Measurements from ENCODE around the gene PRR11. TPM values are rescaled to one million over a fixed set of nuclear protein-coding genes. Genes with fewer than 3 reads are reported as not detected.

PRR11 gene
- total and polyA plus RNA-seq, 11 donors: 0.15 to 11.4 (median 1.0) TPM

- ATAC-seq: no peak
Measured at GRCh38 chr17:59234631-59235030, 79.1 kb downstream of the PRR11 start.

DNA sequence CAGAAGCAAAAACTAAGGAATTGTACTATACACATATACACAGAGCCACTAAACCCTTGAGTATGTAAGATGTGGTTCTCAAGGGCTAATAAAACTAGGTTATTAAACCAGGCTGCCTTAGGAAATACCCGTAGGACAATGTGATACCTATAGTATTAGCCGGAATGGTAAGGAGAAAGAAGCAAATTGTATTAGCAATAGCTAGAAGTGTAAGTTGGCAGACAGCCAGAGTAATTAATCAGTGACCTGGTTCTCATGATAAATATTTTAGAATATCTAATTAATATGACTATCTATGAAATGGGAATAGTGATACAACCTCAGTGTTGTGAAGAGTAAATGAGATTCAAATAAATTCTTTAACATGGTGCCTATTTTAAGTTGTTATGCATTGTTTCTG, 83.4 kb downstream of the PRR11 start:
- Histone ChIP-seq H3K27me3 (no peaks in the 10 kb centered on the region), H3K36me3 (no peaks in the 10 kb centered on the region), H3K9me3 (no peaks in the 10 kb centered on the region), H3K4me1 (no peaks in the 10 kb centered on the region), H3K27ac (no peak overlapping the region), H3K4me3 (no peak overlapping the region)
- DNase-seq: no peak
- no peak for TF ChIP-seq POLR2A (IDR thresholded peaks at IDR 0.05)
- no peak for TF ChIP-seq CTCF (IDR thresholded peaks at IDR 0.05)
- WGBS, 4 donors: 85 to 94% (median 90%) methylated on average over 2 of the region's 2 CpGs
- no peak for ATAC-seq
- intact Hi-C loops (cut with DNase I): no loop called here

More at GRCh38 chr17:59234631-59235030, 79.1 kb downstream of the PRR11 start:
- TF ChIP-seq POLR2A (IDR thresholded peaks at IDR 0.05) (no peak), CTCF (IDR thresholded peaks at IDR 0.05) (no peak)
- no peak overlapping the region for H3K27ac ChIP-seq
- no peaks in the 10 kb centered on the region for H3K27me3 ChIP-seq
- intact Hi-C loops (cut with DNase I): no loop called here
- no peaks in the 10 kb centered on the region for H3K36me3 ChIP-seq
- H3K9me3 ChIP-seq: no peaks in the 10 kb centered on the region
- DNase-seq: no peak
- H3K4me3 ChIP-seq: no peak overlapping the region
- no peaks in the 10 kb centered on the region for H3K4me1 ChIP-seq

DNA sequence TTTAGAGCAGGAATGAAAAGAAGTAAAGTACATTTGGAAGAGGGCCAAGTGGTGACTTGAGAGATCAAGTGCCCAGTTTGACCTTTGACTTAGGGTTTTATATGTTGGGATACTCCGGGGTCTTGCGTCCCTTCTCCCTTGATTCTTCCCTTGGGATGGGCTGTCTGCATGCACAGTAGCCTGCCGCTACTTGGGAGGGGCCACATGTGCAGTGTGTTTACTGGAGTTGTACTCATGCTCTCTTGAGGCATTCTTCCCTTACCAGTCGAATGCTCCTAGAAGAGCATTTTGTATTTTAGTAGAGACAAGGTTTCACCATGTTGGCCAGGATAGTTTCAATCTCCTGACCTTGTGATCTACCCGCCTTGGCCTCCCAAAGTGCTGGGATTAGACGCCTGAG, 88.5 kb downstream of the PRR11 start:
- Histone ChIP-seq H3K4me3 (no peak overlapping the region), H3K27ac (no peak overlapping the region), H3K27me3 (no peaks in the 10 kb centered on the region), H3K9me3 (no peaks in the 10 kb centered on the region), H3K4me1 (no peaks in the 10 kb centered on the region), H3K36me3 (peaks cover 0 to 9% (median 0%) of the 10 kb centered on the region in 9 donors)
- no peak for DNase-seq
- no peak for ATAC-seq
- intact Hi-C loops (cut with DNase I): no loop called here
- WGBS, 4 donors: 88 to 95% (median 91%) methylated on average over 6 of the region's 6 CpGs
- TF ChIP-seq CTCF (IDR thresholded peaks at IDR 0.05) (no peak), POLR2A (IDR thresholded peaks at IDR 0.05) (no peak)

MicroRNA genes within 50 kb of the gene (microRNA counts, 767-probe panel; counts per million panel counts)
- microRNA hsa-miR-301a-3p: 2,804 to 3,284 counts per million in 2 donors
- 2,874 to 3,275 counts per million in 2 donors for microRNA hsa-miR-454-3p

Small RNA genes lying within 50 kb of the gene (microRNA-seq; reads per million reads assigned to microRNA genes)
- gene MIR301A: 52.5 to 197 (median 67.3) reads per million in 4 donors
- gene MIR454: 807 to 1,868 (median 1,268) reads per million in 4 donors

Other genes starting within 250 kb of the PRR11 start
- gene TRIM37, start 48.9 kb upstream of the PRR11 start, total RNA-seq: 10 to 100 TPM; 17.2 to 26.2 (median 19.2) TPM
- 10 to 100 TPM in 1 of 2 donors, 1 to 10 TPM in 1; 5.8 to 19.1 TPM for gene TRIM37, start 48.9 kb upstream of the PRR11 start, polyA plus RNA-seq
- gene SKA2, start 560 bp upstream of the PRR11 start, total RNA-seq: 10 to 100 TPM; 23.7 to 52.3 (median 39.1) TPM
- 10 to 100 TPM; 33.8 to 44.9 TPM for gene SKA2, start 560 bp upstream of the PRR11 start, polyA plus RNA-seq
- gene SMG8, start 54.3 kb downstream of the PRR11 start, total RNA-seq: 10 to 100 TPM in 3 of 9 donors, 1 to 10 TPM in 6; 6.5 to 13.7 (median 8.7) TPM
- gene SMG8, start 54.3 kb downstream of the PRR11 start, polyA plus RNA-seq: 1 to 10 TPM; 1.4 to 5.9 TPM
- 1 to 10 TPM in 8 of 9 donors, under 1 TPM in 1; 0.75 to 4.0 (median 3.0) TPM for gene GDPD1, start 64.8 kb downstream of the PRR11 start, total RNA-seq
- gene GDPD1, start 64.8 kb downstream of the PRR11 start, polyA plus RNA-seq: 1 to 10 TPM; 1.5 to 2.5 TPM
- gene YPEL2, start 175.9 kb downstream of the PRR11 start, total RNA-seq: 10 to 100 TPM; 14.9 to 65.5 (median 40.8) TPM
- gene YPEL2, start 175.9 kb downstream of the PRR11 start, polyA plus RNA-seq: 10 to 100 TPM; 11.6 to 15.4 TPM